GM12878 (cell line): ENCODE data around the gene RHOC. TPM values are rescaled to one million over a fixed set of nuclear protein-coding genes. Genes with fewer than 3 reads are reported as not detected.

ENCODE experiments used
- ATAC-seq: fragments of 200-7000 bp; cut with Tn5 transposase; 3 replicates; pipeline ENCODE4 v1.9.1; 2020; ENCODE audit warnings: mild to moderate bottlenecking, moderate library complexity
- BruUV-seq: library from RNA; stranded (reverse); fragments of 400-500 nt; replicated peaks from 2 replicates; lab custom pipeline; 2021; lab: Mats Ljungman, UMichigan
- CTCF ChIA-PET: fragments of 300-600 bp; sonication (Branson Sonifier 250); formaldehyde crosslinking; extraction: SDS; loops from one replicate; lab custom pipeline; 2021; ENCODE audit warnings: inconsistent platforms; lab: Yijun Ruan, JAX
- POLR2A ChIA-PET: fragments of 350-600 bp; formaldehyde crosslinking; extraction: SDS; loops from one replicate; lab custom pipeline; 2021; ENCODE audit warnings: inconsistent platforms; lab: Charles Lee
- RAD21 ChIA-PET: fragments of 300-600 bp; sonication (Branson Sonifier 250); formaldehyde crosslinking; loops from one replicate; lab custom pipeline; 2023; ENCODE audit warnings: antibody characterized with exemption; ENCODE audit not compliant: unreplicated experiment; lab: Charles Lee
- SMC1A ChIA-PET: fragments of 300-600 bp; sonication (Branson Sonifier 250); formaldehyde crosslinking; loops from one replicate; lab custom pipeline; 2023; ENCODE audit not compliant: unreplicated experiment, uncharacterized antibody; lab: Charles Lee
- DNase-seq: peaks from one replicate; pipeline ENCODE4 v3.0.0-alpha.2; 2011; ENCODE audit warnings: low read depth, low spot score
- FAIRE-seq: peaks from 3 replicates; lab custom pipeline; 2011; peaks lifted over from hg19 to GRCh38; lab: Jason Lieb, UNC
- H2AFZ ChIP-seq: 2 replicates; pipeline ENCODE4 v1.6.0; 2011; ENCODE audit warnings: low read depth, low read length, control low read depth; ENCODE audit not compliant: control insufficient read depth
- H3K27ac ChIP-seq: 2 replicates; pipeline ENCODE4 v1.5.1; 2011; ENCODE audit warnings: control low read depth; ENCODE audit not compliant: control insufficient read depth, insufficient read depth
- H3K27me3 ChIP-seq, 2 experiments: replicated peaks in 1 of 2; 2 replicates each; pipeline versions ENCODE4 v1.6.0 to v1.6.1; 2011; ENCODE audit warnings: low read length in 1 of 2; ENCODE audit not compliant: control insufficient read depth in 2 of 2, insufficient read depth in 2 of 2
- H3K36me3 ChIP-seq, 2 experiments: 2 replicates each; pipeline ENCODE4 v1.5.1; 2011; ENCODE audit warnings: low read length in 1 of 2; ENCODE audit not compliant: control insufficient read depth in 2 of 2, insufficient read depth in 2 of 2
- H3K4me1 ChIP-seq: 2 replicates; pipeline ENCODE4 v1.6.1; 2011; ENCODE audit warnings: mild to moderate bottlenecking, low read length, moderate library complexity, mixed read lengths; ENCODE audit not compliant: control insufficient read depth, insufficient read depth
- H3K4me2 ChIP-seq: 2 replicates; pipeline ENCODE4 v1.6.0; 2011; ENCODE audit warnings: control low read depth; ENCODE audit not compliant: control insufficient read depth, insufficient read depth
- H3K4me3 ChIP-seq: fragments of 200-600 bp; sonication (generic); 2 replicates; pipeline ENCODE4 v1.5.1; 2016
- H3K79me2 ChIP-seq: 2 replicates; pipeline ENCODE4 v1.6.0; 2011; ENCODE audit warnings: low read length; ENCODE audit not compliant: control insufficient read depth, insufficient read depth
- H3K9ac ChIP-seq: 2 replicates; pipeline ENCODE4 v1.8.0; 2011; ENCODE audit warnings: low read length, control low read depth, mixed read lengths; ENCODE audit not compliant: control insufficient read depth, insufficient read depth
- H3K9me3 ChIP-seq: replicated peaks from 3 replicates; pipeline ENCODE4 v1.5.1; 2011; ENCODE audit warnings: mild to moderate bottlenecking, low read length; ENCODE audit not compliant: control insufficient read depth, insufficient read depth
- H4K20me1 ChIP-seq: 2 replicates; pipeline ENCODE4 v1.6.0; 2011; ENCODE audit not compliant: control insufficient read depth, insufficient read depth
- ATF2 ChIP-seq: IDR thresholded peaks from 2 replicates; pipeline ENCODE4 v1.6.1; 2012; ENCODE audit warnings: low read length, inconsistent platforms
- CHD4 ChIP-seq: fragments of 200-600 bp; sonication (generic); IDR thresholded peaks from 2 replicates; pipeline ENCODE4 v1.6.1; 2016; ENCODE audit warnings: mild to moderate bottlenecking
- CTCF ChIP-seq, 3 experiments: IDR thresholded peaks in 2 of 3; conservative IDR thresholded peaks in 1 of 3; 2 replicates each; pipeline ENCODE4 v1.5.1; 2011; ENCODE audit warnings: low read depth in 3 of 3, low read length in 3 of 3, mild to moderate bottlenecking in 3 of 3, control low read depth in 2 of 3, moderate library complexity in 2 of 3, inconsistent platforms in 1 of 3, mixed read lengths in 1 of 3; ENCODE audit not compliant: control insufficient read depth in 2 of 3, insufficient read depth in 1 of 3; ENCODE audit errors: extremely low read depth in 1 of 3
- DPF2 ChIP-seq: fragments of 450-650 bp; IDR thresholded peaks from 2 replicates; pipeline ENCODE4 v1.6.1; 2017; ENCODE audit warnings: mild to moderate bottlenecking
- EGR1 ChIP-seq, 2 experiments: IDR thresholded peaks; 1 replicate in 1 of 2; 2 replicates in 1 of 2; pipeline ENCODE4 v1.6.1; 2011 to 2012; ENCODE audit warnings: low read depth in 2 of 2, low read length in 2 of 2, borderline replicate concordance in 1 of 2, mild to moderate bottlenecking in 1 of 2, moderate library complexity in 1 of 2
- ELK1 ChIP-seq: IDR thresholded peaks from 2 replicates; pipeline ENCODE4 v1.6.1; 2012; ENCODE audit warnings: low read depth, low read length, improper control_type of control experiment
- RAD21 ChIP-seq: IDR thresholded peaks from 2 replicates; pipeline ENCODE4 v1.6.1; 2011; ENCODE audit warnings: mild to moderate bottlenecking, low read depth, low read length, moderate library complexity; ENCODE audit not compliant: insufficient read depth
- RFX5 ChIP-seq: IDR thresholded peaks from 2 replicates; pipeline ENCODE4 v1.6.1; 2011; ENCODE audit warnings: low read depth, low read length, improper control_type of control experiment
- SIX5 ChIP-seq: IDR thresholded peaks from 2 replicates; pipeline ENCODE4 v1.6.1; 2011; ENCODE audit warnings: mild to moderate bottlenecking, low read depth, low read length, moderate library complexity; ENCODE audit not compliant: severe bottlenecking
- WGBS: methylation state at CpG from one replicate; pipeline ENCODE4 v1.1.6; 2016; ENCODE audit warnings: low lambda C conversion rate; ENCODE audit not compliant: insufficient replicate concordance, insufficient coverage; ENCODE audit errors: missing lambda C conversion rate; 5-methylcytosine and 5-hydroxymethylcytosine counted together
- in situ Hi-C: fragments of 300-500 bp; cut with MboI; formaldehyde crosslinking; loops from 9 replicates; pipeline ENCODE4 v1.14.3; 2018; ENCODE audit warnings: mixed read lengths
- intact Hi-C: fragments of 100-400 bp; cut with micrococcal nuclease; formaldehyde crosslinking; loops from one replicate; pipeline ENCODE4 v1.14.2; 2022; ENCODE audit not compliant: unreplicated experiment
- polyA plus RNA-seq, 11 experiments: library from polyadenylated mRNA; depleted of rRNA in 4 of 11; unstranded in 6 of 11; stranded (reverse) in 5 of 11; fragments of >200 nt; fragmentation: Nextera tagmentation in 4 of 11; fragmentation: Illumina TruSeq in 1 of 11; extraction: Ambion mirVana in 4 of 11; extraction: Trizol in 1 of 11; gene quantifications; 1 replicate in 1 of 11; 2 replicates in 10 of 11; pipeline versions ENCODE4 v1.2.1 to v1.2.3, GENCODE V29; 2011 to 2016; ENCODE audit warnings: inconsistent platforms in 2 of 11, missing spikeins in 2 of 11, low read depth in 1 of 11
- total RNA-seq, 4 experiments: library from RNA; depleted of rRNA in 3 of 4; stranded (reverse); fragments of >200 nt in 3 of 4; fragmentation: Illumina TruSeq in 1 of 4; extraction: Trizol in 1 of 4; gene quantifications; 2 replicates each; pipeline versions ENCODE4 v1.2.1 to v1.2.3, GENCODE V29; 2013 to 2021

Gene RHOC
- total and polyA plus RNA-seq, 10 of the 15 experiments (the other 5 are each of a cell fraction or from before 2014, with no cell fraction given): 20.6 to 371 (median 158) TPM

GRCh38 chr1:112712191-112712590, 5.3 kb upstream of the RHOC start:
- Histone ChIP-seq H3K4me3 (no peak overlapping the region), H3K36me3 (no peaks in the 10 kb centered on the region), H3K4me1 (peaks cover 25% of the 10 kb centered on the region), H2AFZ (no peak overlapping the region), H4K20me1 (0 out of 2 replicates have a peak, but pooled peaks cover 3% of the 10 kb centered on the region), H3K9me3 (no peaks in the 10 kb centered on the region), H3K27ac (no peak overlapping the region), H3K27me3 (no peaks in the 10 kb centered on the region), H3K4me2 (no peak overlapping the region), H3K79me2 (no peaks in the 10 kb centered on the region), H3K9ac (no peak overlapping the region)
- DNase-seq: no peak
- SMC1A ChIA-PET: interaction anchor here (1.1 kb wide), 1 partner anchor 321 kb away, joined by 4 read pairs; no protein-coding TSS in a partner anchor
- ATAC-seq: no peak
- in situ Hi-C loops (no loop called here), intact Hi-C loops (loop anchor here (10.0 kb wide), 1 partner anchor 683 kb away; the partner anchor contains the start of gene MAGI3)
- RAD21 ChIA-PET: no interaction called here
- CTCF ChIA-PET: no interaction called here
- BruUV-seq: no TSS peak
- POLR2A ChIA-PET: no interaction called here
- WGBS: 77% methylated on average over 7 of the region's 7 CpGs
- FAIRE-seq: no peak
- TF ChIP-seq EGR1 (IDR thresholded peaks at IDR 0.05; ENCODE audit: borderline replicate concordance in 1 of 2, low read depth in 2 of 2, low read length in 2 of 2): no peak
- TF ChIP-seq RFX5: no peak
- no peak for TF ChIP-seq RAD21
- TF ChIP-seq SIX5: no peak

- Histone ChIP-seq H3K27ac (no peak overlapping the region), H3K9ac (no peak overlapping the region), H3K79me2 (peaks cover 2% of the 10 kb centered on the region), H3K36me3 (no peaks in the 10 kb centered on the region), H3K27me3 (no peaks in the 10 kb centered on the region), H4K20me1 (0 out of 2 replicates have a peak, but pooled peaks cover 3% of the 10 kb centered on the region), H3K9me3 (no peaks in the 10 kb centered on the region), H3K4me3 (no peak overlapping the region), H3K4me2 (no peak overlapping the region), H3K4me1 (peaks cover 25% of the 10 kb centered on the region), H2AFZ (no peak overlapping the region)
- POLR2A ChIA-PET: no interaction called here
- 79% methylated on average over 11 of the region's 11 CpGs for WGBS
- CTCF ChIA-PET: interaction anchor here (5.5 to 5.9 kb wide), 2 partner anchors 211 to 319 kb away, joined by 43 to 122 read pairs; no protein-coding TSS in a partner anchor
- no peak for ATAC-seq
- in situ Hi-C loops (no loop called here), intact Hi-C loops (loop anchor here (10.0 kb wide), 1 partner anchor 683 kb away; the partner anchor contains the start of gene MAGI3)
- DNase-seq: no peak
- no peak for FAIRE-seq
- RAD21 ChIA-PET: interaction anchor here (5.6 kb wide), 1 partner anchor 320 kb away, joined by 53 read pairs; no protein-coding TSS in a partner anchor
- no TSS peak for BruUV-seq
- SMC1A ChIA-PET: interaction anchor here (1.3 kb wide), 1 partner anchor 90 kb away, joined by 3 read pairs; no protein-coding TSS in a partner anchor
- TF ChIP-seq CHD4: no peak
- TF ChIP-seq ELK1: no peak
- no peak for TF ChIP-seq ATF2
- TF ChIP-seq CTCF (IDR thresholded peaks at IDR 0.05 in 2 of 3, conservative IDR thresholded peaks at IDR 0.05 in 1 of 3; ENCODE audit: control insufficient read depth in 2 of 3, extremely low read depth in 1 of 3, insufficient read depth in 1 of 3, low read depth in 3 of 3, low read length in 3 of 3): no peak
- TF ChIP-seq DPF2: no peak
Observed at GRCh38 chr1:112711670-112712069, 4.7 kb upstream of the RHOC start.
